ENCODE data around the gene ACTL6B.
"Not testable (repeated sequence)": the region's sequence is repeated elsewhere in the genome, so short reads cannot be mapped to it uniquely, and the experiment has no call there.

The ACTL6B gene

GRCh38 chr7:100655908-100656674 is at the start of gene ACTL6B:
Gene ACTL6B (minus strand): TSS chr7:100656448. CDS start chr7:100656354, 94 bp downstream.
- peak; percentile 67 for DNase-seq

DNA sequence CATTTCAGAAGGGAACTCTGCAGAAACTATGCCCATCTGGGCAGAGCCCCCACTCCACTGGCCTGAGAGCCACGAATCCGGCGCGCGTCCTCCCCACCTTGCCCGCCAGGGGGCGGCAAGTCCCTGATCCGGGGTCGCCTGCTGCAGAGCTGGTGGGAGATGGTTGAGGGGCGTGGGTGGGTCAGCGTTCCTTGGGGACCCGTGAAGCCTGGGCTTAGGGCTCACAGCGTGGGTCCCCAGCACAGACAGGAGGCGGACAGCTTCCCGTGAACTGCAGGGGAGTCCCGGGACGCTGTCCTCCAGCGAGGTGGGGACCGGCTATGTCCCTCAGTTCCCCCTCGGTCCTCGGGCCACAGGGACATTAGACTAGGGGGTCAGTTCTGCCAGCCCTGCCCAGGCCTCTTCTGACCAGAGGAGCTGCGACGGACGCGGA is 49.1 kb upstream of the ACTL6B start:
- peak; percentile 32 for DNase-seq

DNA sequence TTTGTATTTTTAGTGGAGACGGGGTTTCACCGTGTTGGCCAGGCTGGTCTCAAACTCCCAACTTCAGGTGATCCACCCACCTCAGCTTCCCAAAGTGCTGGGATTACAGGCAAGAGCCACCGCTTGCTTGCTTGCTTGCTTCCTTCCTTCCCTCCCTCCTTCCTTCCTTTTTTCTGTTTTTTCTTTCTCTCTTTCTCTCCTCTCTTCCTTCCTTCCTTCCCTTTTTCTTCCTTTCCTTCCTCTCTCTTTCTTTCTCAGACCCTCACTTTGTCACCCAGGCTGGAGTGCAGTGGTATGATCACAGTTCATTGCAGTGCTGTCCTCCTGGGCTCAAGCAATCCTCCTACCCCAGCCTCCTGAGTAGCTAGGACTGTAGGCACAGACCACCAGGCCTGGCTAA is 44.8 kb upstream of the ACTL6B start:
- not testable (repeated sequence) for DNase-seq

GRCh38 chr7:100699018-100699417 is 42.8 kb upstream of the ACTL6B start:
- DNase-seq: no peak

DNA sequence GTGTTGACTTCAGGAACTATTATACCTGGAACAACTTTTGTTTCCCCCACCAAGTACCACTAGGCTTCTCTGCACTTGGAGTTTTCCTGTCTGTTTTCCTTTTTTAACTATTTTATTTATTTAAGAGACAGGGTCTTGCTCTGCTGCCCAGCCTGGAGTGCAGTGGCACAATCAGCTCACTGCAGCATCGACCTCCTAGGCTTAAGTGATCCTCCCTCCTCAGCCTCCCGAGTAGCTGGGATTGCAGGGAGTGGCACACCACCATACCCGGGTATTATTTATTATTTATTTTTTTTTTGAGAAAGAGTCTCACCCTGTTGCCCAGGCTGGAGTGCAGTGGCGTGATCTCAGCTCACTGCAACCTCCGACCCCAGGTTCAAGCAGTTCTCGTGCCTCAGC is 39.9 kb upstream of the ACTL6B start:
- DNase-seq: no peak

- peak; percentile 21 for DNase-seq
These were observed 38.0 kb upstream of the ACTL6B start, which contains the start of gene GIGYF1 for GRCh38 chr7:100694098-100694745. Gene GIGYF1 (minus strand): TSS chr7:100694250. CDS start chr7:100688238, 6,012 bp downstream.

DNA sequence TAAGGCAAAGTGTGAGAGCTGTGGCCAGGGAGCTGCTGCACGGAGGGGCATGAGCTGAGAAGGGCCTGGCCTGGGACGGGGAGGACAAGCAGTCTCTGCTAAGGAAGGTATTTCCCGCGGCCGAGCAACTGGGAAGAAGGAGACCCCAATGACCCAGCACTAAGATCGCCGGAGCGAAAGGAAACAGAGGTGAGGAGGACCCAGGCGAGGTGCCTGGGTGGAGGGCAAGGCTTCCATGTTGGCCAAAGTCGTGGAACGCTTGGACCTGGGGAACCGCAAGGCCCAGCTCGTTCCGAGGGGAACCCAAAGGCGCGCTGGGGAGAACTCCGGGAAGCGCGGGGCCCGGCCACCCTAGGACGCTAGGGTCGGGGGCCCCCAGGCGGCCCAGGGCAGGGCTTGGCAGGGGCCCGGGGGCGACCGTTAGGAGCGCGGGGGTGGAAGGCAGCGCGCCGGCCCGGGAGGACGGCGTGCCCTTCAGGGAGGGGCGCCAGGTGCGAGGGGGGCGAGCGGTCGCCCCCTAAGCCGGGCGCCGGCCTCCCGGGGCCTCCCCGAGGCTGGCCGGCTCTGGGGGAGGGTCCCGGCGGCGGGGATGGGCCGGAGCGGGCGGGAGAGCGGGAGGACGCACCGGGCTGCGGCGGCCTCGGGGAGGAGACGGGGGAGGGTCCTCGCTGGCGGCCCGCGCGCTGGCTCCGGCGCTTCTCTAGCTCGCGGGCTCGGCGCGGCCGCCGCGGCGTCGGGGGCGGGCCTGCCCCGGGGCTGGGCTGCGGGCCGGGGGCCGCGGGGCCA is 37.3 kb upstream of the ACTL6B start:
- DNase-seq: no peak

GRCh38 chr7:100692578-100692961 is 36.3 kb upstream of the ACTL6B start:
- DNase-seq: no peak

DNA sequence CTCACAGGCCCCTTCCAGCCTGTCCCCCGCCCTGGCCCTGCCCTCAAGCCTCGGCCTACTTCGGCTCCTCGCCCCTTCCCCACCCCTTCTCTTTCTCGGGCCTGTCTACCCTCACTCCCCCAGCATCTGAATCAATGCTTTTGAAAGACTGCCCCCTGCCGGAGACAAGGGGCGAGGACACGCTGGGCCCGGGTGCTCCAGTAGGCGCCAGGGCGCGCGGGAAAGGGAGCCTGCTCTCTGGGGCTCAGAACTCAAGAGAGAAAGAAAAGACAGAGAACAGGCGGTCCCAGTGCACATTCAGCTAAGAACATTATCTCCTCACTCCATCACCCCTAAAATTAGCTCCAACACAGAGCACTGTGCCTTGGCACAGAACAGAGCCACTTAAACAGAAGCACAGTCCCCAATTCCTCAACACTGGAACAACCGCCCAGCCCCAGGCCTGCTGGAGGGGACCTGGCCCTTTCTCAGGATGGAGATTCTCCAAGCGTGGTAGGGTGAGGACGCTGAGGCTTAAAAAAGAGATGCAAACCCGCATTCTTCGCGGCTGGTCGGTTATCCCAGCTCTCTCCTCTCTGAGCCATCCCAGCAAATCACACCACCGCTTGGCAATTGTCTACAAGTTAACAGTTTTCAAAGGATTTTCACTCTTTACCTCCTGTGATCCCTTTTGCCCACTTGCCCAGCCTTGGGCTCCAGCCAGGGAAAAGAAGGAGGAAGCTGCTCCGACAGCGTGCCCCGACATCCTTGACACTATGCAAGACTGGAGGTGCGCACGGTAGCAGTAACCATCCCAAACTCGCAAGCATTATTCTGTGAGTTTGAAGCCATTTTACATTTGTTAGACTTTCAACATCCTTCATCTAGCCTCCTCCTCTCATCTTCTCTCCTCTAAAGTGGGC is 35.7 kb upstream of the ACTL6B start:
- peak; percentile 11 for DNase-seq

DNA sequence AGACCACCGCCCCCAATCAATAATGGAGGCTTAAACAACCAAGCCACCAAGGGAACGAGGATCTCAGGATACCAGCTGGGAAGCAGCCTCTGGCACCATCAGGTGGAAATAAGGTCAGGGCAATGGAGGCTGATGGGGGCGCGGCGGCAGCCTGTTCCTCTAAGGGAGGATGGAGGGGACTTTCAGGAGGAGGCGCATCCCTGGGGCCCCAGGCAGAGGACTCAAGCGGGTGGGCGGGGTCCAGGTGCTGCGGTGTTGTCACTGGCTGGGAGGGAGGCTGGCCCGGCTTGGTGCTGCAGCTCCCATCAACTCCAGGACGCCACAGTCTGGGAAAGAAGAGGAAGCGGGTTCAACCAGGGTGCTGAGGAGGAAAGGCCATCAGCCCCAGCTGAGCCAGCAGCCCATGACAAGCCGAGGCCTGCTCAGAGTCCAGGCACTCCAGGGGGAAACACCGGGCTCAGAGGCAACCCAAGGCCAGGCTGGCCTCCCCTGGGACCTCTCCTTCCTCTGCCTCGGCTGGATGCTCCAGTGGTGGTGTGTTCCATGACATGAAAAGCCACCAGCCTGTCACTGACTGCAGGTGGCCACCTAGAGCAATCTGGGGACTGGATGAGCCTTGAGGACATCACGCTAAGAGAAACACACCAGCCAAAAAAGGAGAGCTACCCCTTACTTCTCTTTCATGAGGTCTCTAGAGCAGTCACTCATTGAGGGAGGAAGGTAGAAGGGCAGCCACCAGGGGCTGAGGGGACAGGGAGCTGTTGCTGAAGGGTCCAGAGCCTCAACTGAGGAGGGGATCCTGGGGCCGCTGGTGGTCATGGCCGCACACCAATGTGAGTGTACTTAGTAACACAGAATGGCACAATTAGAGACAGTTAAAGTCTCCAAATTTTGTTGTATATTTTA is 33.2 kb upstream of the ACTL6B start:
- DNase-seq: no peak

- DNase-seq: no peak
These were observed 32.1 kb upstream of the ACTL6B start for GRCh38 chr7:100688326-100688860.

- no peak for DNase-seq
These were observed 31.6 kb upstream of the ACTL6B start for GRCh38 chr7:100687751-100688300.

DNA sequence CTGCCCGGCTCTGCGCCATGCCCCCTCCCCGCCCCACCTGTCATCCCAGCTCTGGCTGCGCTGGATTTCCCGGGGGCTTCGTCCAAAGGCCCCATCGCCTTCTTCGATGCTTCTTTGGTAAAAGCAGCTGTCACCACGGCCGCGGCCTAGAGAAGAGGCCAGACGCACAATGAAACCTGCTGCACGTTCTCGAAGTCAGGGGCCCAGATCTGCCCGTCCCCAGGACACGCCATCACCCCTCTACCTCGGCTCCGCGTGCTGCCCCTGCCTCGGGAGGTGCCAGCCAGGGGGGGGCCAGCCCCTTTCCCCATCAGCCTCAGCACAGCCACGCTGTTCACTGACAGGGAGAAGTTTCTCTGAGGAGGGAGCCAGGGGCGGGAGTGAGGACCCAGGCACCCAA is 31.0 kb upstream of the ACTL6B start:
- no peak for DNase-seq

DNA sequence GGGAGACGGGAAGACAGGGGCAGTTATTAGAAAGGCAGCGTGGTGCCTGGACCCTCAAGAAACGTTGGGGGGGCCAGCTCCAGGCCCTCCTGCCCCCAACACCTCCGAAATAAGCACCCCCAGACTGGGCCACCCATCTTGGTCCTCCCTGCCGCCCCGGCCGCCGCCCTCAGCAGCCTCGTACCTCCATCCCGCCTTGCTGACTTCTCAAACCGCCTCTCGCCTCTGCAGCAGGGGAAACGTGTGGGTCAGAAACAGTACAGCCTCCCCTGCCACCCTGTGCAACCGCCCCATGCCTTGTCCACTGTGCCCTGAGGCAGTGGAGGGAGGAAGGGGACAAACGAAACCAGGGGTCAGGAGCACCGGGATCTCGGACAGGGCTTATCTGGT is 30.6 kb upstream of the ACTL6B start:
- DNase-seq: no peak

DNA sequence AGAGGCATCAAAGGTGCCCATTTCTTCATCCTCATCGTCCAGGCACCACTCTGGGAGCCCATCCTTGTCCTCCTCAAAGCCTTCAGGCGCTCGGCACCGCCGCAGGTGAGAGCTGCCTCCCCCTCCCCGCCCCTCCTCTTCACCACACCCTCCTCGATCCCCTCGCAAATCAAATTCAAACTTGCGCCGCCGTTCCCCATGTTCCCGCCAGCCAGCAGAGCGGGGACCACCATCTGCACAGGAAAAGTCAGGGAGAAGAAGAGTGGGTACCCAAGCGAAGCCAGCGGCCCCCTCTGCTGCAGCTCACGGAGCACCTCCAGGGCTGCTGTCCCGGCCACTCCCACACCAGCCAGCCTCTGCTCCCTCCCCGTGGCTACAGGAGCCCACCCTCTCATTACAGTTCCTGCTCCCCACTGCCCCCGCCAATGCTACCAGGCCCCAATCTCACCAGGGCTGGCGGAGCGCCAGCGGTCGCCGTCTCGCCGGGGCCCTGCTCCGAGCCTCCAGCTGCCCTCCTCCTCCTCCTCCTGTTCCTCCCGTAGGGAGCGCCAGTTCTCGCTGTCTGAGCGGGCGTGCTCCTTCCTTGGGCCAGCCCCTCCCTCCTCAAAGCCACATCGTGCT is 30.1 kb upstream of the ACTL6B start:
- no peak for DNase-seq

GRCh38 chr7:100685631-100686145 is 29.4 kb upstream of the ACTL6B start:
- DNase-seq: no peak

- no peak for DNase-seq
These were observed 28.9 kb upstream of the ACTL6B start for GRCh38 chr7:100685049-100685605.

DNA sequence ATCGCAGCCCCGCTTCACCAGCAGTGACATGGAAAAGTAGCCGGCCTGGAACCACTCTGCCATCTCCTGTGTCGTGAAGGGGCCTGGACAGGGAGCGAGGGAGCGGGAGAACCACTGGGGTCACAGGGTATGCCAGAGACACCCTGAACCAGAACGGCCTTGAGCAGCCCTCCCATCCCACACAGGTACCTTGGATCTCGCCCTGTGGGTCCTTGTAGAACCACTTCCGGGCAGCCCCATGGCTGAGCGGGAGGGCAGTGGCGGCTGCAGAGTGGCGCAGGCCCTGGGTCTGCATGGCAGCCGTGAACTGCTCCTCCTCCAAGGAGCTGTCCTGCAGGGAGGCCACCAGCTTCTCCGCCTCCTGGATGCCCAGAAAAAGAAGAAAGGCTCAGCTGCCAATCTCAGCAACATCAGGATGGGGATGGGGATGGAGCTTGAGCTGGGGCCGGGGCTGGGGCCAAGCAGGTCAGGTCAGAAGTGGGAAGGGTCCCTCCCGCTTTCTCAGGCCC is 28.3 kb upstream of the ACTL6B start:
- no peak for DNase-seq
